Measurements from ENCODE around the gene MCAM.
A peak's percentile ranks its signal among the peaks of the same experiment; 100 is the strongest.

The MCAM gene

DNA sequence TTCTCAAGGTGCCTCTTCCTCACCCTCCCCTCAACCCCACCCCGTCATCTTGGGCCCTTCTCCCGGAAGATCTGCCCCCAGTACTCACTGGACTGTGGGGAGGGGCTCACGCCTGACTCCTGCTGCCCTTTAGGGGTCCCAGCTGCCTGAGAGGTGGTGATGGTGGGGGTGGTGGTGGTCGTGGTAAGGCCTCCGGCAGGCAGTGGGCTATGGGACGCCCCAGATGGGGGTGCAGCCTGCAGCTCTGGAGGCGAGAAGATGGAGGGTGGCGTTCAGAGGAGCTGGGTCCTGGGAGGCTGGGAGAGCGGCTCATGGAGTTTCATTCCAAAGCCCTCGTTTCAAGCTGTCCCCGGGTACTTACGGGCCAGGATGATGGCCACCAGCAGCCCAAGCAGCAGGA lies 28.8 kb upstream of the MCAM start:
- no peak for DNase-seq (ENCODE audit: low spot score)

DNA sequence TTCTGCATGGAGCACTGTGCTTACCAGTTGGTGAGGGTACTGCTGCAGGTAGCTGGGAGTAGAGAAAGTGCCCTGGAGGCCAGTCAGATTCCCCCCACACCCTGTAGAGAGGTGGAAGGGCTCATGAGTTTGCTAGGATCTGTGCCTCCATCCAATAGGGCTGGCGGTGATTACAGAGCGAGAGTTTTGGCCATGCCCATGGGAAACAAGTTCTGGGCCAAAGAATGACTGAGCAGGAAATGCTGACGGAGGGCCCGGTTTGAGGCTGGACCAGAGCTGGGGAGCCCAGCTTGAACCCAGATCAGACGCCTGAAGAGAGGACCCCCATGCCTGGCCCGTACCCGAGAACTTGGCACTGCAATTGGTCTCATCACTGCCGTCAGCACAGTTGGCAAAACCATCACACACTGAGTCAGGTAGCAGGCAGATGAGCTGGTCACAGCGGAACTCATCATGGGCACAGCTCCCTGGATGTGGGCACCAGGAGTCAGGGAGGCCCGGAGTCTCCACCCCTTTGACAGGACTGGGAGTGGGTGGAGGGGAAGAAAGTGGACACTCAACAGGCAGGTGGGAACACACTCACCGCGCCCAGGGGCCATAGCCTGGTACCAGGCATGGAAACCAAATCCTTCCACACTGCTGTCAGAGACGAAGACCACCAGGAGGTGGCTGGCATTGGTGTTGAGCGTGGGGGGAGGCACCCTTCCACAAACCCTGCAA lies 27.5 kb upstream of the MCAM start:
- DNase-seq (ENCODE audit: low spot score) = no peak

- DNase-seq (ENCODE audit: low spot score) = no peak
Measured at GRCh38 chr11:119343726-119344125, 26.8 kb upstream of the MCAM start.

- no peak for DNase-seq (ENCODE audit: low spot score)
Measured at GRCh38 chr11:119342362-119343130, 25.6 kb upstream of the MCAM start.

DNA sequence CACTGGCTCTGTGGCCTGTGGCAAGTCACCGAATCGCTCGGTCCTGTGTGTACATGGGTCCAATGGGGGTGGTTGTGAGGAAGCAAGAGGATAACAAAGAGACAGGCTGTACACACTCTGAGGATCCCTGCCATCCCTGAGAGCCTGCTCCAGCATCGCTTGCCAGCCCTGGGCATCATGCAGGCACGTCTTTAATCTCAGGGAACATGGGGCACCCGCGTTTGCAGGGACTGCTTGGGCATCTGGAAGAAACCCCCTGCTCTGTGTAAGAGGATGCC lies 25.0 kb upstream of the MCAM start:
- no peak for DNase-seq (ENCODE audit: low spot score)

- DNase-seq (ENCODE audit: low spot score) = no peak
Measured at GRCh38 chr11:119341222-119342022, 24.5 kb upstream of the MCAM start.

- peak; percentile 84 for DNase-seq (ENCODE audit: low spot score)
Measured at GRCh38 chr11:119340335-119341221, 23.6 kb upstream of the MCAM start, which contains the start of gene C1QTNF5. Gene C1QTNF5, minus strand, starts transcription at chr11:119340883. Its CDS starts 486 bp downstream, at chr11:119340397.

DNA sequence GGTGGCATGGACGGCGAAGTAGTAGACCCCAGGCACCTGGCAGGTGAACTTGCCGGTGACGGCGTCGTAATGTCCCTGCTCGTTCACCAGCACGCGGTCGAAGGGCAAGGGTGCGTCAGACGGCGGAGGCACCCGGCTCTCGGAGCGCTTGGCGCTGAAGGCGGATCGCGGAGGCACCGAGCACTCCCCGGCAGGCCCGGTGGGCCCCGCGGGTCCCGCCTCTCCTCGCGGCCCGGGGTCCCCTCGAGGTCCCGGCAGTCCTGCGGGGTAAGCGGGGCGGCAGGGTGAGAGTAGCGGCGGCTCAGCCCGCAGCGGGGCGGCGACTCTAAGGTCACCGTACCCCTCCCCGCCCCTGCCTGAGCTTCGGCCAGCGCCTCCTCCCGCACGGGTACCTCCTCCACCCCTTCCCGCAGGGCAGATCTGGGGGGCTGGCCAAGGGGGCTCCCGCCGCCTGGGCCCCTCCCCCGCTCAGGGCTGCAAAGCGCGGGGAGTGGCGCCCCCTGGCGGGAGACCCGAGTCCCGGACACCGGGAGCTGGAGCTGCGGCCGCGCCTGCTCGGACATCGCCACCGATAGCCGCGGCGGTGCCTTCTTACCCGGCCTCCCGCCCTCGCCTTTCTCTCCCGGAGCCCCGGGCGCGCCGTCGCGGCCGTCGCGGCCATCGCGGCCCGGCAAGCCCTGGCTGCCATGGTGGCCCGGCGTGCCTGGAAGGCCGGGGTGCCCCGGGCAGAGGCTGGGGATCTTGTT lies 22.8 kb upstream of the MCAM start:
- DNase-seq (ENCODE audit: low spot score) = no peak

DNA sequence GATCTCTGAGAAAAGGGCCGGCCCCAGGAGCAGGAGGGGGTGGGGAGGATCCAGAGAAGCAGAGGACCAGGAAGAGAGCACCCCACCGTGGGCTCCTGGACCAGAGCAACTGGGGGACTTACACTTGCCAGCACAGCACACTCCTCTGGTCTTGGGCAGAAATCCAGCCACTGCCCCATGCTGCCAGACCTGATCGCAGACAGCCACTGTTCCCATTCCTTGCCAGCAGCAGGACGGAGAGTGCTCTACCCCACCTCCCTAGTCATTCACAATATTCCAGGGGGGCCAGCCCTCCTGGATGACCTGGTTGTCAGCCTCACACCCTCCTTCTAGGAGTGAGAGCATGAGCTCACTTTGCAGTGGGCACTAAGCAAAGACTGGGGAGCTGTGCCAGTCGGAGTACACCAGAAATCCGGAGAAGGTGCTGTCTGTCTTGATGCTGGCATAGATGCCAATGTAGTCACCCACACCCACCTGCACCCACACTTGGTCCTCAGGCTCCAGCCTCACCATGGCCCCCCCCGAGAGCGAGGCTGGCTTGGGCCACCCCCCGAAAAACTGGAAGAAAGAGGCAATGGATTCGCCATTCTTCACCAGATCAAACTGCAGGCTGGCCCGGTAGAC lies 22.1 kb upstream of the MCAM start:
- DNase-seq (ENCODE audit: low spot score) = no peak

DNA sequence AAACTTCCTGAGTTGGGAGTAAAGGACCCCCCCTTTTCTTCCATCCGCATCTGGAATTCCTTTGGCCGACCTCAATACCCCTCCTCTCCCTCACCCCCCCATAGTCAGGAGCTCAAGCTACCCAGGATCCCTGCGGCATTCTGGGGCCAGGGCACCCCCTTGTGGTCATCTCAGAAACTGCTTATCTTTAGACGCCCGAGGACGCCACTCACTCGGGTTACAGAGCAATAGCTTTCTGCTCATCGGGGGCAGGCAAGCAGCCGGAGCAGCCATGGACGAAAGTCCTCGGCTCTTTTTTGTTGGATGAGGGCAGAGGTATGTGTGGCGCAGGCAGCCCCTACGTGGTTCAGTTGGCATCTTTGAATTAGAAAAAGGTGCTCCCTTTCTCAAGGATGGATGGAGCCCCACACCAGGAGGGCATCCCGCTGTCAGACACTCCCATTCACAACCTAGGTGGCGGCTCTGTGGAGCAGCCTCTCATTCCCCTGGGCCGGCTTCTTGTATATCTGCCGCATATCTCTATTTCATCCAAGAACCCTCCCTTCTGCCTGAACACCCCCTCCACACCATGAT lies 21.5 kb upstream of the MCAM start:
- DNase-seq (ENCODE audit: low spot score) = peak; percentile 82

DNA sequence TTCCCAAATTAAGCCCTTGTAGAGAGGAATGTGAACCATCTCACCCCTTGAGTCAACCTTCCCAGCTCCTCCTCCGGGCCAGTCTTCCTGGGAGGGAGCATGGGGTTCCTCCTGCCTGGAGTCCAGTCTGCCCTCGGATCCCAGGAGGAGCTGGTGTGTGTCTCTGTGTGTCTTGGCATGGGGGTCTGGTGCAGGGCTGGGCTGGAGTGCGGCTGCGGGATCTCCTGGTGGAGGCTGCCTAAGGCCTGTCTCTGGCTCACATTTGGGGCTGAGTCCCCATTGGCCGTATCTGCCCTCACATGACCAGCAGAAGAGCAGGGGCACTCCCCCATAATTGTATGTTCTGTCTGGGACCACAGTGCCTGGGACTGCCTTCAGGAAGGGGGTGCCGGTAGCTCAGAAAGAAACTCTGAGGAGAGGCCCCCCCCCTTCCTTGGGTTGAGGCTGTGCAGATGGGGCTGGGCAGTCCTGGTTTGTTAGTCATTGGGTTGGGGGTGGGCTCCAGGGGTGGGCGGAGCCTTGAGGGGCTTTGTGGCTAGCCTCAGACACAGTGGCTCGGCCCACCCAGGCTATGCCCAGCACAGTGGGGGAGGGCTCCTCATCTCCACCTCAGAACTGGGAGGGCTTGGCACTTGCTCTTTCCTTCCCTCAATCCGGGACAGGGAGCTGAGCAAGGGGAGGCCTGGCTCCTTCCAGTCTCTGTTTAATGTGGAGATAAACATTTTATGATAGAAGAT lies 20.8 kb upstream of the MCAM start:
- no peak for DNase-seq (ENCODE audit: low spot score)

DNA sequence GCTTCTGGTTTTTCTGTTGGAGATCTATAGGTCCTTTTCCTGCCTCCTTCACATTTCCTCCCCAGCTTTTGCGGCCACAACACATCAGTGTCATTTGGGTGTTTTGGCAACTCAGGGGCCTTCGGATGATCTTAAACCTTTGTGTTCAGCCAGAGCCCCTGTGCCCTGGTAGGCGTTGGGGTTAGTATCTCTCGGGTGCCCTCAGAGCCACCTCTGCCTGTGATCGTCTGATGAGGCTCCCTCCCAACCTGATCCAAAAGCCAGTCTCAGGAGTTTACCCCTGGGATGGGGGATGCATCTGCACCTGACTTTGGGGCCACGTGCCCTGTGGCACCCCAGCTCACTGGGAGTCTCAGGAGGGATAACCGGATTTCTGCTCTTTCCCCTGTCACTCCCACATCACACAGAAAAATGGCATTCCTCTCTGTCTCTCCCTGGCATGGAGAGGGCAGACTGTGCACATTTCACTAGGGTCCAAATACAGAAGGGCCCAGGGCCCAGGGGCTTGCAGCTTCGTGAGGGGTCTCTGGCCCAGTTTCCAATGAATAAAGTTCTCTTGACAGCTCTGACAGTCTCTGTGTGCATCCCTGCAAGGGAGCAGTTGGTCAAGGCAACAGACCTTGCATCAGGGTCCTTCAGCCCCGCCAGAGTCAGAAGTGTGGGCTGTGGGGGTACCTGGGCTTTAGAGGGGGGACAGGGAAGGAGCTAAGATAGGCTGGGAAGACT lies 20.0 kb upstream of the MCAM start:
- no peak for DNase-seq (ENCODE audit: low spot score)

GRCh38 chr11:119335655-119336543 lies 19.0 kb upstream of the MCAM start:
- DNase-seq (ENCODE audit: low spot score) = no peak

GRCh38 chr11:119335091-119335654 lies 18.2 kb upstream of the MCAM start:
- DNase-seq (ENCODE audit: low spot score) = no peak

GRCh38 chr11:119334174-119334930 lies 17.4 kb upstream of the MCAM start, which contains the start of gene RNF26:
Gene RNF26, plus strand, starts transcription at chr11:119334527. Its CDS starts 596 bp downstream, at chr11:119335123.
- peak; percentile 100 for DNase-seq (ENCODE audit: low spot score)

- no peak for DNase-seq (ENCODE audit: low spot score)
Measured at GRCh38 chr11:119332111-119332765, 15.3 kb upstream of the MCAM start.
